22Rv1 (cell line): ENCODE results near the gene OPN1MW.
"Not testable (repeated sequence)": the region's sequence is repeated elsewhere in the genome, so short reads cannot be mapped to it uniquely, and the experiment has no call there.

Source experiments
- CTCF ChIP-seq: fragments of 450-650 bp; IDR thresholded peaks from 2 replicates; pipeline ENCODE4 v1.5.1; 2017; ENCODE audit warnings: mild to moderate bottlenecking
- ZFX ChIP-seq: fragments of 450-650 bp; IDR thresholded peaks from 2 replicates; pipeline ENCODE4 v1.6.1; 2017; ENCODE audit warnings: antibody characterized with exemption, borderline replicate concordance

- TF ChIP-seq CTCF, ZFX: not testable (repeated sequence)
Measured at GRCh38 chrX:154159345-154159744, 23.1 kb upstream of the OPN1MW start.
